T-helper 1 cell treated with Interleukin-12 subunit alpha and Interleukin-12 subunit beta and Interleukin-4 antibody, amounts not matched to agents 30 μg/mL and 1 μg/mL, for 36 hours (primary cell): ENCODE data around the gene PGA4.
"Not testable (repeated sequence)": the region's sequence is repeated elsewhere in the genome, so short reads cannot be mapped to it uniquely, and the experiment has no call there.

ENCODE experiments used
- H3K27ac Mint-ChIP-seq: one replicate; pipeline ENCODE4 v1.8.0; 2021; ENCODE audit warnings: mild to moderate bottlenecking, mixed read lengths
- H3K27me3 Mint-ChIP-seq: one replicate; pipeline ENCODE4 v1.8.0; 2021; ENCODE audit warnings: low read depth, mixed read lengths
- H3K36me3 Mint-ChIP-seq: one replicate; pipeline ENCODE4 v1.8.0; 2021; ENCODE audit warnings: low read depth, mixed read lengths
- H3K4me1 Mint-ChIP-seq: one replicate; pipeline ENCODE4 v1.8.0; 2021; ENCODE audit warnings: low read depth, mixed read lengths
- H3K4me3 Mint-ChIP-seq: one replicate; pipeline ENCODE4 v1.8.0; 2021; ENCODE audit warnings: mild to moderate bottlenecking, moderate library complexity, mixed read lengths
- H3K9me3 Mint-ChIP-seq: one replicate; pipeline ENCODE4 v1.8.0; 2021; ENCODE audit warnings: mixed read lengths

Gene PGA4

DNA sequence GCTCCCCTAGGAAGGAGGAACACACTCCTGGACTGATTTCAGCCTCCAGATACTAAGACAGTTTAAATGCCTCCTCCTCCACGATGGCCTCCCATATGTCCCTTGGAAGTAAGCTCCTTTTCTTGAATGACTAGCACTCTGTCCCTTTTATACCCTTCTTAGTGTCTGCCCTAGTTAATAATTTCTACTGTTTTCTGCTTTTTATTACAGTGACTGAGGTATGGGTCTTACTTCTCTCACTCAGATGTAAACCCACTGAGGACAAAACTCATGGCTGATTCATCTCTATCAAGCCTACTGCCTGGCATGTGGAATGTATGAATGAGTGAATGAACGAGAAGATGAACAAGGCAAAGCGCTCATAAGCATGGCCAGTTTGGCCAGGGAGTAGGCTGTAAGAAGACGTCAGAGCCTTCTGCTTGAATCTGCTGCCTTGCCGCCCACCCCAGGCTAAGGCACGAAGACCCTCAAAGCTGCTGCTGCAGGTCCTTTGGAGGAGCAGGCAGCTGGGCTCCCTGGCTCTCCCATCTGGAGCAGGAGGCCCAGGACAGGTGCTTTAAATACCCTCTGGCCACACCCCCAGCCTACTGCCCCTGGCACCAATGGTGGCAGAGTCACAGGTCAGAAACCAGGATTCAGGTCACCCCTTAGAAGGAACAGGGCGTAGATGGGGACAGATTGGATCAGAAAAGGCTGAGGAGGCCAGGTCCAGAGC lies 27.0 kb upstream of the PGA4 start:
- Mint-ChIP-seq H3K9me3 (no peaks in the 10 kb centered on the region), H3K27me3 (peaks cover 8% of the 10 kb centered on the region), H3K27ac (no peak overlapping the region), H3K36me3 (no peaks in the 10 kb centered on the region), H3K4me1 (no peaks in the 10 kb centered on the region), H3K4me3 (no peak overlapping the region)

GRCh38 chr11:61195719-61196118 lies 26.4 kb upstream of the PGA4 start:
- Mint-ChIP-seq H3K27ac (no peak overlapping the region), H3K9me3 (no peaks in the 10 kb centered on the region), H3K4me1 (no peaks in the 10 kb centered on the region), H3K27me3 (peaks cover 12% of the 10 kb centered on the region), H3K4me3 (no peak overlapping the region), H3K36me3 (no peaks in the 10 kb centered on the region)

DNA sequence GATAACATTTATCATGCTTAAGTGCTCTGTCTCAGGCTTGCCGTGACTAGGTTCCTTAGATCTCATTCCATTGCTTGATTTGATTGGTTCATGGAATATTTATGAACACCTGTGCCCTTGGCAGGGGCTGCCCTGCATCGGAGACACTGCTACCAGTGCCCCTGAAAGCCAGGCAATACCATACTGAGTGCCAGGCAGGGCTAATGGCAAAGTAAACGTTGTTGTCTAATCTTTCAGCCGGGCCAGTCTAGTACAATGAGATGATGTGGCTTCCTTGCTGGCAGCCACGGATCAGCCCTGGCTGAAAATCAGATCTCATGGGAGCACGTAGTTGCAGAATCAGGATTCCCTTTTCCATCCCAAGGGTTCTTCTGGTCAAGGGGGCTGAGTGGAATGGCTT lies 23.8 kb upstream of the PGA4 start:
- Mint-ChIP-seq H3K9me3 (no peaks in the 10 kb centered on the region), H3K4me1 (no peaks in the 10 kb centered on the region), H3K4me3 (no peak overlapping the region), H3K27ac (no peak overlapping the region), H3K36me3 (no peaks in the 10 kb centered on the region), H3K27me3 (peaks cover 18% of the 10 kb centered on the region)

DNA sequence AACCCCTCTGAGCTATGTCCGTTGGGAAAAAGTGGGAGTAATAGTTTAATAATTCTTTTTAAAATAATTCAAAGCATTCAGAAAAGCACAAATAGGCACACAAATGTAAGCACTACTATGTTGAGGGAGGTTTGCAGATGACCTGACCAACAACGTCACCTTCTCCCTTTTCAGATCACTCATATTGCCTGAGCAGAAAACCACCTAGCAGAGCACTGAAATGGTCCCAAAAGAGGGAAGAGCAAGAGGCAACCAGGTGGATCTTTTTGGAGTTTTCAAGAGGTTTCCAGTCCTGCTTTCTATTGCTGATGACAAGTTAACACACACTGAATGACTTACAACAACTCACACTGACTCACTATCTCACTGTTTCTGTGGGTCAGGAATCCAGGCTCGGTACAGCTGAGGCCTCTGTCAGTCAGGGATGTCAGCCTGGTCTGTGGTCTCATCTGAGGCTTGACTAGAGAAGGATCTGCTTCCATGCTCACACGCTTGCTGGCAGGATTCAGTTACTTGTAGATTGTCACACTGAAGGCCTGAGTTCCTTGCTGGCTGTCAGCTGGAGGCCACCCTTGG lies 23.1 kb upstream of the PGA4 start:
- no peak overlapping the region for H3K27ac Mint-ChIP-seq
- H3K9me3 Mint-ChIP-seq = no peaks in the 10 kb centered on the region
- no peaks in the 10 kb centered on the region for H3K4me1 Mint-ChIP-seq
- no peaks in the 10 kb centered on the region for H3K36me3 Mint-ChIP-seq
- no peak overlapping the region for H3K4me3 Mint-ChIP-seq
- peaks cover 21% of the 10 kb centered on the region for H3K27me3 Mint-ChIP-seq

GRCh38 chr11:61201476-61201875 lies 20.7 kb upstream of the PGA4 start:
- Mint-ChIP-seq H3K27me3 (peaks cover 18% of the 10 kb centered on the region), H3K27ac (no peak overlapping the region), H3K36me3 (no peaks in the 10 kb centered on the region), H3K4me3 (no peak overlapping the region), H3K9me3 (no peaks in the 10 kb centered on the region), H3K4me1 (no peaks in the 10 kb centered on the region)

- not testable (repeated sequence) for H3K27ac Mint-ChIP-seq, H3K36me3 Mint-ChIP-seq, H3K9me3 Mint-ChIP-seq, H3K4me3 Mint-ChIP-seq, H3K4me1 Mint-ChIP-seq
- H3K27me3 Mint-ChIP-seq = peaks cover 18% of the 10 kb centered on the region
Observed at GRCh38 chr11:61202950-61203746, 19.0 kb upstream of the PGA4 start, which contains the start of gene PGA3. Gene PGA3 (plus strand): TSS chr11:61203515. CDS start chr11:61203565, 50 bp downstream.

- not testable (repeated sequence) for H3K4me3 Mint-ChIP-seq, H3K36me3 Mint-ChIP-seq, H3K4me1 Mint-ChIP-seq, H3K27ac Mint-ChIP-seq, H3K9me3 Mint-ChIP-seq
- H3K27me3 Mint-ChIP-seq = peaks cover 18% of the 10 kb centered on the region
Observed at GRCh38 chr11:61203873-61204272, 18.3 kb upstream of the PGA4 start.

GRCh38 chr11:61204502-61205059 lies 17.6 kb upstream of the PGA4 start:
- peaks cover 18% of the 10 kb centered on the region for H3K27me3 Mint-ChIP-seq
- H3K36me3 Mint-ChIP-seq, H3K27ac Mint-ChIP-seq, H3K4me1 Mint-ChIP-seq, H3K9me3 Mint-ChIP-seq, H3K4me3 Mint-ChIP-seq: not testable (repeated sequence)

DNA sequence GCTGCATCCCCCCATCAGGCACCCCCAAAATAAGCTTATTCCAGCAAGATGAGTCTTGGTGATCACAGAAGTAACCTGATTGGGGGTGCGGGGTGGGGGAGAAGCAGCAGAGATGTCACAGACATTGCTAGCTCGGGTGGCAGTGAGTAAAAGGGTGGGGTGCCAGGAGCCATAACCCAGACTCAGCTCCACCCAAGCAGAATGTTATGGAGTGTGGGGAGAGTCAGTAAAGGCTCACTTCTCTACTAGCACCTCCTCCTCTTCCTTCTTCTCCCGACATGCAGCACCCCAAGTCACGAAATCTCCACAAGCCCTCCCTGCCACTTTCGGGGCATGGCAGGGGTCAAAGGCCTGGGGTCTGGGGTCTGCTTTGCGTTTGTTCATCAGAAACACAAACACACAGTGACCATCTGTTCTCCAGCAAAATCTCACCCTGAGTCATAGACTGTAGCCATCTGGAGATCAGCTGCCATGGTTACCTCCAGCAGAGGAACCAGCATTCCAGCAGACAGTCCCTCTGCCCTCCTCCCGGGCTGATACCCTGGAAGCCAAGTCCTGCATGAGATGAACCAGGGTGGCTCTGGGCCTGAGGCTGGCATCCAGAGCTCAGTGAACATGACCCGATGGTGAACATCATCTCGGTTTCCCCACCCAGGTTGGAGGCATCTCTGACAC lies 14.4 kb upstream of the PGA4 start:
- not testable (repeated sequence) for H3K36me3 Mint-ChIP-seq, H3K4me1 Mint-ChIP-seq, H3K9me3 Mint-ChIP-seq, H3K27me3 Mint-ChIP-seq, H3K27ac Mint-ChIP-seq, H3K4me3 Mint-ChIP-seq

- H3K27me3 Mint-ChIP-seq, H3K4me1 Mint-ChIP-seq, H3K36me3 Mint-ChIP-seq, H3K4me3 Mint-ChIP-seq, H3K9me3 Mint-ChIP-seq, H3K27ac Mint-ChIP-seq: not testable (repeated sequence)
Observed at GRCh38 chr11:61210629-61211028, 11.5 kb upstream of the PGA4 start.

DNA sequence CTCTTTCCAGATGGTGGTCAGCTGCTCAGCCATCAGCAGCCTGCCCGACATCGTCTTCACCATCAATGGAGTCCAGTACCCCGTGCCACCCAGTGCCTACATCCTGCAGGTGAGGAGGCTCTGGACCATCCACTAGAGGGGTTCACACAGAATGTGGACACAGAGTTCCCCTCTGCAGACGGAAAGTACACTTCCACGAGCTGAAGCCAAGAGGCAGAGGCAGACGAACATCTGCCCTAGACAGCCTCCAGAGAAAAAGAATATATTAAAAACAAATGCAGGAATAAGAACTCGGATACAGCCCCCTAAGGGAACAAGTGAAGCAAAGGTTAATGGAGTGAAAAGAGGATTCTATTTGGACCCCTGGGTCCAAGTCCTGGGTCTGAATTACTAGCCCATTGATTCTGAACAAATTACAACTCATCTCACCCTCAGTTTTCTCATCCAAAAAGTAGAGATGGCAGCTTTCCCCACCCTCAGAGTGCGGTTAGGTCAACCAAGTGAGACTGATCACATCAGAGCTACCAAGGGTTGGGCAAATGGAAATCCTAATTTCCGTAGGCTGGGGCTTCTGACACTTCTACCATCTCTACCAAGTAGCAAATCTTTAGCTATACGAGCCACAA lies 10.7 kb upstream of the PGA4 start:
- not testable (repeated sequence) for H3K9me3 Mint-ChIP-seq, H3K4me1 Mint-ChIP-seq, H3K27me3 Mint-ChIP-seq, H3K4me3 Mint-ChIP-seq, H3K36me3 Mint-ChIP-seq, H3K27ac Mint-ChIP-seq

DNA sequence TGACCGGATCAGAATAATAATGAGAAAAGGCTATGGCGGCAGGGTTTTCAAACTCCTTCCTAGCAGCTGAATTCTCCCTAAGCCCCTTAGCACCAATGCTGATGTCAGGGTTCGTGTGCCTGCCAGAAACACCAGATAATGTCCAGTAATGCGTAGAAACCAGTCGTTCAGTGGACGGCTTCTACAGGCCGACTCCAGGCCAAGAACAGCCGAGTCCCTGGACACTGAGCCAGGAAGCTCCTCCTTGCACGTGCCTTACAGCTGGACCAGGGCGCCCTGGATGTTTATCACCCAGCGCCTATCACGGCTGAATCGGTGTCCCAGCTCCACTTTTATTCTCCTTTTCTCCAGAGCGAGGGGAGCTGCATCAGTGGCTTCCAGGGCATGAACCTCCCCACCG lies 9.9 kb upstream of the PGA4 start:
- H3K27me3 Mint-ChIP-seq, H3K9me3 Mint-ChIP-seq, H3K4me1 Mint-ChIP-seq, H3K4me3 Mint-ChIP-seq, H3K27ac Mint-ChIP-seq, H3K36me3 Mint-ChIP-seq: not testable (repeated sequence)

- not testable (repeated sequence) for H3K27me3 Mint-ChIP-seq, H3K4me1 Mint-ChIP-seq, H3K9me3 Mint-ChIP-seq, H3K27ac Mint-ChIP-seq, H3K36me3 Mint-ChIP-seq, H3K4me3 Mint-ChIP-seq
Observed at GRCh38 chr11:61213711-61214324, 8.3 kb upstream of the PGA4 start.

GRCh38 chr11:61218306-61218705 lies 3.8 kb upstream of the PGA4 start:
- H3K9me3 Mint-ChIP-seq, H3K27ac Mint-ChIP-seq, H3K27me3 Mint-ChIP-seq, H3K36me3 Mint-ChIP-seq, H3K4me3 Mint-ChIP-seq, H3K4me1 Mint-ChIP-seq: not testable (repeated sequence)
